HUES6 (cell line): ENCODE results near the gene ZNF521.

Source experiments
- H3K27ac ChIP-seq: 2 replicates; pipeline ENCODE4 v1.7.0; 2013; ENCODE audit warnings: low read depth, mild to moderate bottlenecking, low read length, inconsistent platforms
- H3K27me3 ChIP-seq: 2 replicates; pipeline ENCODE4 v1.6.1; 2013; ENCODE audit warnings: low read length; ENCODE audit not compliant: control insufficient read depth, insufficient read depth
- H3K36me3 ChIP-seq: 2 replicates; pipeline ENCODE4 v1.6.1; 2013; ENCODE audit warnings: low read length; ENCODE audit not compliant: control insufficient read depth, insufficient read depth
- H3K4me1 ChIP-seq: 2 replicates; pipeline ENCODE4 v1.6.1; 2013; ENCODE audit warnings: low read length; ENCODE audit not compliant: control insufficient read depth, insufficient read depth
- H3K4me3 ChIP-seq: 2 replicates; pipeline ENCODE4 v1.5.1; 2013; ENCODE audit warnings: low read depth, low read length
- H3K9ac ChIP-seq: one replicate; pipeline ENCODE4 v1.6.1; 2013; ENCODE audit warnings: mild to moderate bottlenecking, low read length
- H3K9me3 ChIP-seq: 2 replicates; pipeline ENCODE4 v1.6.1; 2013; ENCODE audit warnings: low read depth, low read length; ENCODE audit not compliant: control insufficient read depth, insufficient read depth

ZNF521 gene

DNA sequence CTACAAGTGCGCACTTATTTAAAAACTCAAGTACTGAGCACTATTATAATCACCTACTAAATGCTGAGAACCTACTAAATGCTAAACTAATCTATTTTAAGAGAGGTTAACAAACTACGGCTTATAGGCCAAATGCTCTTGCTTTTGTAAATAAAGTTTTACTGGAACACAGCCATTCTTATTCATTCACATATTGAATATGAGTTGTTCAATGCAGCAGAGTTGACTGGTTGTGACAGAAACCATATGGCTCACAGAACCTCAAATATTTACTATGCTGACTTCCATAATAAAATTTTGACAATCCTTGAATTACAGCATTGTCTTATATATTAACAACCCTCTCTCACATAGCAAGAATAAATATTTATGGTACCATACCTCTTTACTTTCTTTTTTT is 103.2 kb downstream of the ZNF521 start:
- H3K9ac ChIP-seq = no peak overlapping the region
- H3K36me3 ChIP-seq = no peaks in the 10 kb centered on the region
- no peak overlapping the region for H3K27ac ChIP-seq
- no peaks in the 10 kb centered on the region for H3K9me3 ChIP-seq
- no peaks in the 10 kb centered on the region for H3K4me1 ChIP-seq
- H3K27me3 ChIP-seq = no peaks in the 10 kb centered on the region
- H3K4me3 ChIP-seq = no peak overlapping the region

DNA sequence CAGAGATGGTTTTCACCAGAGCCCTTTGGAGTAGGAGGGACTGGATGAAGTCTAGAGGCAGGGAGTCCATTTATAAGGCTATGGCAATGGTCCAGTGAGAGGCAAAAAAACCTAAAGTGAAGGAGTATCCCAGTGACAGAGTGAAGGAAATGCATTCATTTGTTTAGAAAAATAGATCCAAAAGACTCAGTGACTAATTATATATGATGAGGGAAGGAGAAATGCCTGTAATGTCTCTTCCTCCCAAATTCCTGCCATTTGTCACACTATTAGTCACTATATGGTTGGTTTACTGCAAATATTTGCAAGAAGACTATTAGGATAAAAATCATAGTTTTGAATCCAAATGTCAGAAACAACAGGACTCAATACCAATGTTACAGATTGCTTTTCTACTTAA is 104.2 kb downstream of the ZNF521 start:
- H3K27me3 ChIP-seq = no peaks in the 10 kb centered on the region
- no peaks in the 10 kb centered on the region for H3K4me1 ChIP-seq
- no peak overlapping the region for H3K4me3 ChIP-seq
- no peaks in the 10 kb centered on the region for H3K9me3 ChIP-seq
- no peak overlapping the region for H3K9ac ChIP-seq
- no peak overlapping the region for H3K27ac ChIP-seq
- H3K36me3 ChIP-seq = no peaks in the 10 kb centered on the region

DNA sequence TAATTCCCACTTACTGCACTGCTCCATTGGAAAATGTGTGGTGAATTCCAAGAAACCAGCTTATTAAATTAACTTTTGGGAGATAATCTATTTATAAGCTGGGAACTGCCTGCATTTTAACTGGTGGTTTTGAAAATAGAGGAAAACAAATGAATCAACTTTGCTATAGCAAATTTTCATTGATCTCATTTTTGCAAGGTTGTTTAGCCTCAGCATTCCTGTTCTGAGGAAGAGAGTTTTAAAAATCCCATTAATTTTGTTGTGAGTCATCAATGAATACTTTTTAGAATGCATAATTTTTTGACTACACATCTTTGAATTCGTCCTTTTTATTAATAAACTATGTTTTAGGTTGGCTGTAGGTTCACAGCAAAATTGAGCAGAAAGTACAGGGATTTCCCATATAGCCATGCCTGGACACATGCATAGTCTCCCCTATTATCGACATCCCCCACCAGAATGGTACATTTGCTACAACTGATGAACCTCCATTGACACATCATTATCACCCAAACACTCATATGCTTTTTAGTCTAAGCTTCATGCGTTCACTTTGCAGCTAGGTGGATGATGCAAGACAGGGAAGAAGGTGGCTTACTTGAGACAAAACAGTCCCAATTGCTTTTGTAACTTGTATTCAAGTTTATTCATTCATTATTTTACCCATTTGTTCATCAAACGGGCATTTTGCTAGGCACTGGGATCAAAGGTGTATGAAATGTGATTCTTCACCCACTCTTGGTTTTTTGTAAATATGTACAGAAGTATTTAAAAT is 106.9 kb downstream of the ZNF521 start:
- H3K36me3 ChIP-seq = no peaks in the 10 kb centered on the region
- no peaks in the 10 kb centered on the region for H3K27me3 ChIP-seq
- H3K9ac ChIP-seq = no peak overlapping the region
- no peaks in the 10 kb centered on the region for H3K9me3 ChIP-seq
- H3K4me1 ChIP-seq = peaks cover 3% of the 10 kb centered on the region; the same call in 1 of the 2 replicates
- H3K4me3 ChIP-seq = no peak overlapping the region
- no peak overlapping the region for H3K27ac ChIP-seq

DNA sequence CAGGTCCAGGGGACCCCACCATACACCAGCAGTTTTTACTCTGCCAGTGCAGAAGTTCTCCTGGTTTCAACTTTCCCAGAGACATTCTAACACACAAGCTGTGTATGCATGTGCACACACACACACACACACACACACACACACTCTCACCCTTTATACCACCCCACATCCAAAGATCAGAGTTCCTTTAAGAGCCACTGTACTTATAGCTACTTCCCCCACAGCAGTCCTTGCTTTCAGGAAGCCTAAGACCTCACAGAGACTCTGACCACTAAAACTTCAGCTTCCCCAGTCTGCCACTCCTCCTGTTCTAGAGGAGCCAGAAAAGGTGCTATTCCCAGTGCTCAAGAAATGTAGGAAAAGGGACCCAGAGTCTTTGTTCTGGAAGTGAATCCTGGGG is 107.8 kb downstream of the ZNF521 start:
- Histone ChIP-seq H3K9ac (no peak overlapping the region), H3K27me3 (no peaks in the 10 kb centered on the region), H3K4me3 (no peak overlapping the region), H3K36me3 (no peaks in the 10 kb centered on the region), H3K4me1 (peaks cover 12% of the 10 kb centered on the region; the same call in 1 of the 2 replicates), H3K27ac (no peak overlapping the region), H3K9me3 (no peaks in the 10 kb centered on the region)

DNA sequence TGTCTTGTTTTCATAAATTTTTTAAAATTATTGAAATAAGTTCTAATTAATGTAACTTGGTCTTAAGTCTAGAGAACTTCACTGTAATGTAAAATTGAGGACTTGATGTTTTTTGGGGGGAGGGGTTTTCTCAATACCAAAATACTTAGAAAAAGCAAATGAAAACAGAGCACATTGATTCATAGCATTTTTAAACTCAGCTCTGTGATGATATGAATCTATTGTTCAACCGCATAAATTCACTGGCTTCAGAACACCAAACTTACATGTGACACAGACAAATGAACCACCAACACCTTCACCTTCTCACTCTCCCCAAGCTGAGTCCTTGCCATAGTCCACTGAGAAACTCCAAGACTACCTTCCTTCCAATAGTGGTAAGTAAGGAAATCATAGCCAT is 108.2 kb downstream of the ZNF521 start:
- Histone ChIP-seq H3K9me3 (no peaks in the 10 kb centered on the region), H3K27ac (no peak overlapping the region), H3K9ac (no peak overlapping the region), H3K36me3 (no peaks in the 10 kb centered on the region), H3K4me3 (no peak overlapping the region), H3K4me1 (peaks cover 12% of the 10 kb centered on the region; the same call in 1 of the 2 replicates), H3K27me3 (no peaks in the 10 kb centered on the region)

DNA sequence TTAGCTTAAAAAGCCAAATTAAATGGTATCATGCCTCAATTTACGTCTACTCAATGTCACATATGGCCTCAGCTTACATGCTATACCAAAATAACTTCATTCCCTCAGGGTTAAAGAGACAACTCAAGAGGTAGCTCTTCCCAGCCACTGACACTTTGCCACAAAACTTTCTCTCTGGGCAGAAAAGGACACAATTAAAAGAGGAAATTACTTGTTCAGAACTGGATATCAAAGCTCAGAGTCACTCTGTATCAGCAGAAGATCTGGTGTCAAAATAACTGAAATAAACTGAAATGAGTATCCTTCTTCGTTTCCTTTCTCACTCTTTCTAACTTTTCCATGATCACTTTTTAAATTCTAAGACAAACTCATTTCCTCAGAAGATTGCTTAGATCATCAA is 108.7 kb downstream of the ZNF521 start:
- Histone ChIP-seq H3K4me3 (no peak overlapping the region), H3K27ac (no peak overlapping the region), H3K27me3 (no peaks in the 10 kb centered on the region), H3K4me1 (peaks cover 17% of the 10 kb centered on the region; the same call in 1 of the 2 replicates), H3K36me3 (no peaks in the 10 kb centered on the region), H3K9ac (no peak overlapping the region), H3K9me3 (no peaks in the 10 kb centered on the region)

DNA sequence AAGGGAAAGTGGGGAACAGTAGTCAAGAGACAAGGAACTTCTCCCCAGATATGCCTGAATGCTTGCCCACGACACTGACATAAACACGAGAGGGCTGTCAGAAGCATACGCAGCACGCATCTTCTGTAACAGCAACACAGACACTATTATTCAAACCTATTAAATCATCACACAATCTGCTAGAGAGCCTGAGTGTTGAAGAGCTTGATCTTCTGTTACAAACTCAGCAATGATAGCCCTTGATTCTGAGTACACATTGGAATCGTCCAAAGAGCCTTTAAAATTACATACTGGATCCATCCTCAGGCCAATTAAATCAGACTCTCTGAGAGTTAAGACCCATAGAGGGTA is 111.6 kb downstream of the ZNF521 start:
- Histone ChIP-seq H3K27me3 (no peaks in the 10 kb centered on the region), H3K36me3 (no peaks in the 10 kb centered on the region), H3K27ac (no peak overlapping the region), H3K9ac (no peak overlapping the region), H3K4me3 (no peak overlapping the region), H3K4me1 (peaks cover 18% of the 10 kb centered on the region; the same call in 1 of the 2 replicates), H3K9me3 (no peaks in the 10 kb centered on the region)

DNA sequence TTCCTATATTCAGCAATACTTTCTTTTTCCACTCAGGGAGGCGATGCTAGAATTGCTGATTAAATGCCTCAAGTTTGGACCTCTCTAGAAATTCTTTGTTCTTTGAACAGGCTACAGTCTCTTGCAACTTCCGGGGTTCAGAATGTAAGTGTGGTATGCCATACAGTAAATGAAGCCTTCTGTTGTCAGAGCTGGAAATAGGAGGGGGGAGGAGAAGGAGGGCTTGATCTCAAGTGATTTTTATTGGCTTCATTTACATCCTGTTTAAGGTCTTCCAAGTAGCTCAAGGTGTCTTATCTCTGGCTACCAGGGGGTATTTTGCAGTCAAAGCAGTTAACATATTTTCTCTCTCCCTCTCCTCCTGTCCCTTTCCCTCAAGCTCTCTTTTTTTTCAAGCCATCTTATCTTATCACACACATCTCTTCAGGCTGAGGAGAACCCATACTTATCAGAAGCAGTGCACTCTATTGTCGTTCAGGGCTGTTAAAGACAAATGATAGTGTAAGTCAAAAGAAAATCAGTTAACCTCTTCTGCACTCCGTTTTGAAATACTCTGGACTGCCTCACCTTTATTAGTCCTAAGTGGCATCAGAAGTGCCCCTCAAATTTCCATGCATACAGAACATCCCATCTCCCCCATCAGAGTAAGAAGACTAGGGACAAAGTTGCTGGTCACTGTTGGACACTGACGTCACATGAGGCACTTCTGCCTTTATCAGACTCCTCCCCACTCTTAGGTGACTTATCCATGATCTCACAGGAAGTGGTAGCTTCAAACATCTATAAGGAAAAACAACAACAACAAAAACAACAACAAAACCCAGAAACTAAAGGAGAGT is 112.2 kb downstream of the ZNF521 start:
- H3K27ac ChIP-seq = no peak overlapping the region
- no peaks in the 10 kb centered on the region for H3K9me3 ChIP-seq
- H3K4me1 ChIP-seq = peaks cover 18% of the 10 kb centered on the region; the same call in 1 of the 2 replicates
- no peaks in the 10 kb centered on the region for H3K36me3 ChIP-seq
- no peak overlapping the region for H3K4me3 ChIP-seq
- no peaks in the 10 kb centered on the region for H3K27me3 ChIP-seq
- H3K9ac ChIP-seq = no peak overlapping the region

DNA sequence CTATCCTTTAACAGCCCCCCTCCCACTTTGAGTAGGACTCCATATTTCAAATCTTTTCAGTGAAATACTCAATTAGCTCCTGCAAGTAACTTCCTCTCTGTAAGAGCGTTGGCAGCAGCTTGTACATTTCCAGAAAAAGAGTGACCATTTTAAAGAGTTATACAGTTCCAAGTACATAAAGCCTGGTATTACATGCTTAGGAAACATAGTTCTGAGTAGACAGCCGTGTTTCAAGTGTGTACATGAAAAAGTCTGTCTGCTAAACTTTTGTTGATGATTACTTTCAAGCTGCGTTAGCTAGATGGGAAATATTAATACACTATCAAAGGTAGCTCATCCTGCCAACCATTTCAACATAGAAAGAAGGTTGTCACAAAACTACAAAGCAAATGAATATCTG is 112.8 kb downstream of the ZNF521 start:
- Histone ChIP-seq H3K9me3 (no peaks in the 10 kb centered on the region), H3K27me3 (no peaks in the 10 kb centered on the region), H3K4me1 (peaks cover 18% of the 10 kb centered on the region; the same call in 1 of the 2 replicates), H3K36me3 (no peaks in the 10 kb centered on the region), H3K27ac (no peak overlapping the region), H3K4me3 (no peak overlapping the region), H3K9ac (no peak overlapping the region)

DNA sequence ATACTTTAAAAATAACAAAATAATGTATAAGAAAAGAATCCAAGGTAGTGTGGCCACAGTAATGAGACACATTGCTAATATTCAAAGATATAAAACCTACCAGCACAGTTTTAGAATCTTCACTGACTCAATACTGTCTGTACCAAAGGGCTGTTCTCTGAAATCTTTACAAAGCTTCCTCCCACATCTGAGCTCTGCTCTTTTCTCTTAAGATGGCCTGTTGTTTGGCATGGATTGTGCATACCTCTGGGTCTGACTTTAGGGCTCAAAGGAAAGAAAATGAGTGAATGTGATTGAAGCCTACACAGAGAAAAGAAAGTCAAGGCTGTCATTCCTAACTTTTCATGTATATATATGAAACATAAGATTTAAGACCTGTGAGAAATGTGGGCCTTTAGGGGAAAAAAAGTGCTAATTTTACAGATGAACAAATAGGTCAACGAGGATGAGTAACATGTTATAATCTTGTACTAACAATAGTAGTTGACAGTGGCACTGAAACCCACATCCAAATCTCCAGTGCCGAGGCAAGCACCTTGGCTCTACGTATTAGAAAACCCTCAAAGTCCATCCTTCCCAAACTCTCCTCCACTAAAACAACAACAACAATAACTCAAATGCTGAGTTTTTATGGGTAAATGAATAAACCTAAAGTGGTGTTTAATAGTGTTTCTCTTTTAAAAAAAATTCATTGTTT is 114.2 kb downstream of the ZNF521 start:
- no peak overlapping the region for H3K4me3 ChIP-seq

DNA sequence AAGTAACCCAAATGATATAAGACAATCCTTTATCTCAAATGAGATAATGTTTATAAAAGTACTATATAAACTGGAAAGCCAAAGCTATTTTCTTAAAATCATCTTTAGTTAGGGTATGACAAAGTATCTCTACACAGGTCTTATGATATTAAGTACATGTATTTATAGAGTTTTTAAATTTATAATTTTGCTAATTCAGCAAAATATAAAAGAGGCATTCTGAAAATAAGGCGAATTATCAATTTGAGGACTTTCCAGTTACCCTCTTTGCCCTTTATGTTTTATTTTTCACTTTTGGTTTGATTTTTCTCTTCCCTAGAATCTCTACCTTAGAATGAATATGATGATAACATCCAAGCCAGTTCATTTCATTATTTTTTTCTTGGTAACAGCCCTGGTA is 115.2 kb downstream of the ZNF521 start:
- H3K9me3 ChIP-seq = no peaks in the 10 kb centered on the region

More for the DNA sequence above, 114.2 kb downstream of the ZNF521 start:
- Histone ChIP-seq H3K9me3 (no peaks in the 10 kb centered on the region), H3K4me1 (peaks cover 21% of the 10 kb centered on the region; the same call in 1 of the 2 replicates), H3K9ac (no peak overlapping the region), H3K36me3 (no peaks in the 10 kb centered on the region), H3K27ac (no peak overlapping the region), H3K27me3 (no peaks in the 10 kb centered on the region)

More for the DNA sequence above, 115.2 kb downstream of the ZNF521 start:
- no peak overlapping the region for H3K27ac ChIP-seq
- H3K27me3 ChIP-seq = no peaks in the 10 kb centered on the region
- H3K4me3 ChIP-seq = no peak overlapping the region
- no peaks in the 10 kb centered on the region for H3K36me3 ChIP-seq
- no peak overlapping the region for H3K9ac ChIP-seq
- peaks cover 21% of the 10 kb centered on the region; the same call in 1 of the 2 replicates for H3K4me1 ChIP-seq
